HCT116 (cell line): ENCODE data around the gene GMIP. TPM values are rescaled to one million over a fixed set of nuclear protein-coding genes. Genes with fewer than 3 reads are reported as not detected.

Experiments used
- ATAC-seq: fragments of 200-7000 bp; cut with Tn5 transposase; 2 replicates; pipeline ENCODE4 v1.9.1; 2020; ENCODE audit warnings: mild to moderate bottlenecking, moderate library complexity
- BruUV-seq: library from RNA; stranded (reverse); fragments of 400-500 nt; replicated peaks from 2 replicates; lab custom pipeline; 2021; lab: Mats Ljungman, UMichigan
- CTCF ChIA-PET: fragments of 300-600 bp; sonication (Branson Sonifier 250); formaldehyde crosslinking; loops from one replicate; lab custom pipeline; 2021; ENCODE audit warnings: antibody characterized with exemption; lab: Charles Lee
- POLR2A ChIA-PET: fragments of 300-600, 350-600 bp; sonication (Branson Sonifier 250); formaldehyde crosslinking; loops from one replicate; lab custom pipeline; 2021; ENCODE audit warnings: antibody characterized with exemption; lab: Charles Lee
- RAD21 ChIA-PET, 2 experiments: fragments of 300-600 bp; sonication (Branson Sonifier 250); formaldehyde crosslinking; loops; one replicate each; lab custom pipeline; 2023; ENCODE audit warnings: low total read pairs in 2 of 2; ENCODE audit not compliant: uncharacterized antibody in 2 of 2, unreplicated experiment in 2 of 2, low non-redundant PET in 1 of 2; lab: Charles Lee
- DNase-seq: peaks from one replicate; pipeline ENCODE4 v3.0.0-alpha.2; 2010; ENCODE audit warnings: low read depth, low spot score
- H2AFZ ChIP-seq: fragments of 200-600 bp; shearing (Covaris generic), sonication (generic); 2 replicates; pipeline ENCODE4 v1.6.1; 2017; ENCODE audit warnings: low read depth, mixed run types, mixed read lengths, antibody characterized with exemption, low read length; ENCODE audit not compliant: poor library complexity, severe bottlenecking
- H3K27ac ChIP-seq: 2 replicates; pipeline ENCODE4 v1.5.1; 2012; ENCODE audit warnings: low read depth, low read length
- H3K27me3 ChIP-seq: fragments of 200-600 bp; sonication (generic); 2 replicates; pipeline ENCODE4 v1.6.1; 2016; ENCODE audit warnings: mixed run types, low read length, mixed read lengths; ENCODE audit not compliant: insufficient read depth
- H3K36me3 ChIP-seq, 2 experiments: fragments of 200-500 bp in 1 of 2; fragments of 200-600 bp in 1 of 2; sonication (Bioruptor generic) in 1 of 2; sonication (generic) in 1 of 2; 2 replicates each; pipeline versions ENCODE4 v1.5.1 to v1.6.1; 2014 to 2016; ENCODE audit warnings: low read length in 2 of 2, inconsistent platforms in 1 of 2, mixed read lengths in 1 of 2, mixed run types in 1 of 2; ENCODE audit not compliant: insufficient read depth in 2 of 2, control insufficient read depth in 1 of 2
- H3K4me1 ChIP-seq, 2 experiments: fragments of 200-600 bp in 1 of 2; sonication (generic) in 1 of 2; 2 replicates each; pipeline versions ENCODE4 v1.5.1 to v1.6.1; 2012 to 2017; ENCODE audit warnings: low read length in 2 of 2, inconsistent platforms in 1 of 2, mild to moderate bottlenecking in 1 of 2, mixed read lengths in 1 of 2, mixed run types in 1 of 2, moderate library complexity in 1 of 2; ENCODE audit not compliant: insufficient read depth in 2 of 2, control insufficient read depth in 1 of 2
- H3K4me2 ChIP-seq: fragments of 200-600 bp; sonication (generic); 2 replicates; pipeline ENCODE4 v1.6.1; 2017; ENCODE audit warnings: mixed run types, low read length, mixed read lengths
- H3K4me3 ChIP-seq, 2 experiments: fragments of 200-600 bp in 1 of 2; sonication (generic) in 1 of 2; replicated peaks in 1 of 2; 2 replicates each; pipeline ENCODE4 v1.5.1; 2011 to 2016; ENCODE audit warnings: low read length in 2 of 2, control low read depth in 1 of 2, low read depth in 1 of 2, mild to moderate bottlenecking in 1 of 2, mixed read lengths in 1 of 2, mixed run types in 1 of 2
- H3K79me2 ChIP-seq: fragments of 200-600 bp; sonication (generic); 2 replicates; pipeline ENCODE4 v1.6.1; 2017; ENCODE audit warnings: mild to moderate bottlenecking, mixed run types, low read length, moderate library complexity, mixed read lengths; ENCODE audit not compliant: insufficient read depth
- H3K9ac ChIP-seq: fragments of 200-600 bp; sonication (generic); 2 replicates; pipeline ENCODE4 v1.6.1; 2016; ENCODE audit warnings: low read length, mixed read lengths
- H3K9me2 ChIP-seq: fragments of 200-600 bp; sonication (generic), shearing (Covaris generic); 2 replicates; pipeline ENCODE4 v1.6.1; 2017; ENCODE audit warnings: mixed run types, mild to moderate bottlenecking, moderate library complexity; ENCODE audit not compliant: insufficient read depth
- H3K9me3 ChIP-seq, 2 experiments: fragments of 200-500 bp in 1 of 2; fragments of 200-600 bp in 1 of 2; sonication (Bioruptor generic) in 1 of 2; sonication (generic) in 1 of 2; 2 replicates each; pipeline ENCODE4 v1.6.1; 2014 to 2017; ENCODE audit warnings: low read length in 2 of 2, mixed read lengths in 2 of 2, inconsistent platforms in 1 of 2, low read depth in 1 of 2, mild to moderate bottlenecking in 1 of 2, mixed run types in 1 of 2, moderate library complexity in 1 of 2; ENCODE audit not compliant: control insufficient read depth in 1 of 2, insufficient read depth in 1 of 2
- H4K20me1 ChIP-seq: fragments of 200-600 bp; sonication (generic), shearing (Covaris generic); 2 replicates; pipeline ENCODE4 v1.6.1; 2017; ENCODE audit warnings: mixed run types, mild to moderate bottlenecking, moderate library complexity; ENCODE audit not compliant: insufficient read depth
- ATF3 ChIP-seq: IDR thresholded peaks from 2 replicates; pipeline ENCODE4 v1.6.1; 2012
- CEBPB ChIP-seq: IDR thresholded peaks from 2 replicates; pipeline ENCODE4 v1.6.1; 2012; ENCODE audit warnings: low read depth
- EGR1 ChIP-seq: IDR thresholded peaks from 2 replicates; pipeline ENCODE4 v1.6.1; 2012; ENCODE audit warnings: low read depth
- EZH2 ChIP-seq: fragments of 200-600 bp; sonication (generic); IDR thresholded peaks from 2 replicates; pipeline ENCODE4 v1.6.1; 2017; ENCODE audit warnings: antibody characterized with exemption, mixed run types
- JUND ChIP-seq: IDR thresholded peaks from 2 replicates; pipeline ENCODE4 v1.6.1; 2012
- POLR2AphosphoS5 ChIP-seq: IDR thresholded peaks from 2 replicates; pipeline ENCODE4 v1.6.1; 2011; ENCODE audit warnings: mild to moderate bottlenecking, low read depth, low read length, moderate library complexity
- SIN3A ChIP-seq: IDR thresholded peaks from 2 replicates; pipeline ENCODE4 v1.6.1; 2012; ENCODE audit warnings: low read depth
- SRF ChIP-seq: IDR thresholded peaks from 2 replicates; pipeline ENCODE4 v1.6.1; 2012; ENCODE audit warnings: low read depth
- TCF7L2 ChIP-seq: IDR thresholded peaks from 2 replicates; pipeline ENCODE4 v1.7.0; 2011; ENCODE audit warnings: borderline replicate concordance, inconsistent platforms; ENCODE audit not compliant: insufficient read depth, insufficient read length; ENCODE audit errors: extremely low read depth
- ZFX ChIP-seq: fragments of 450-650 bp; IDR thresholded peaks from 2 replicates; pipeline ENCODE4 v1.6.1; 2017
- intact Hi-C: fragments of 100-400 bp; cut with micrococcal nuclease; formaldehyde crosslinking; loops from 2 replicates; pipeline ENCODE4 v1.10.0; 2022
- total RNA-seq: library from RNA; stranded (reverse); gene quantifications from one replicate; pipeline ENCODE4 v1.2.1, GENCODE V29; 2021; ENCODE audit not compliant: unreplicated experiment
- TF ChIP-seq, protein P1 (sequence below): IDR thresholded peaks from 2 replicates; pipeline ENCODE4 v1.6.1; 2012

The GMIP gene
- total RNA-seq, 1 experiment from 2014 or later: 16.3 TPM

DNA sequence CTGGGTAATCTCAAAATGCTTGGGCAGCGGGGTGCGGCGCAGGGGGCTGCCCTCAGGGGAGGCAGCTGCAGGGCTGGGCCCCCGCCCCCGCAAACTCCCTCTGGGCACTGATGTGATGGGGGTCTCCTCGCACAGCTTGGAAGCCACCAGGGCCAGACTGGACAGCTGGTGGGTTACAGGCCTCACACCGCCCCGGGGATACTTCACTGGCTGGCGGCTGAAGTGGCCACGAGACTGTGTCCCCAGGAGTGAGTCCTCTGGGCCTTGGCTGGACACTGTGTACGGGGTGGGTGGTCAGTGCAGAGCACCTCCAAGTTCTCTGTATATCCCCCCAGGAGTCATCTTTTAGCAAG lies 13.4 kb downstream of the GMIP start (continued):
- no peak for TF ChIP-seq SIN3A
- no peak for TF ChIP-seq JUND

DNA sequence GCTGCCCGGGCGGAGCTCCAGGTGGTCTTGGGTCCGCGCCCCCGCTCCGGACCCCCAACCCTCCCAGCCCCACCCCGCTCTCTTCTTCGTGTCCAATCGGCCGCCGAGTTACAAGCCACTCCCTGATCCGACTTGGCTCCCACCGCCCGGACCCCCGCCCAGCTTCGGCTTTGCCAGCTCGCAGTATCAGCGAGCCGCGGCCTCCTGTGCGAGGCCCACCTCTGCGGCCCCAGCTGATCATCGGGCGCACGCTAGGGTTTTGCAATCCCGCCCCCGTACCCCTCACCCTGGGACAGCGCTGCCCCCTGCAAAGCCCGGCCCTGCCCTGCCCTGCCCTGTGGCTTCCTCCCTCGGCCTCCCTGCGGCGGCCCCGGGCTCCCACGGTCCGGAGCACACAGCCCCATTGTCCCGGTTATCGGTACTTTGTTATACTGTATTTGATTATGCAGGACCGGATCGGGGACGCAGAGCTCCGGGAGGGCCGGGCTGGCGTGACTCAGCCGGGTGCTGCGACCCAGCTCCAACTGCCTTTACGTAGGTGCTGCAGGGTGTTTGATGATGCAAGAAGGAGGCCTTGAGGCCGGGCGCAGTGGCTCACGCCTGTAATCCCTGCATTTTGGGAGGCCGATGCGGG lies 14.8 kb downstream of the GMIP start:
- Histone ChIP-seq H3K9me2 (no peaks in the 10 kb centered on the region), H3K79me2 (peaks cover 10% of the 10 kb centered on the region; the same call in 1 of the 2 replicates), H3K4me3 (peak overlapping the region; percentile 67 to 76), H4K20me1 (no peaks in the 10 kb centered on the region), H3K36me3 (peaks cover 2 to 5% of the 10 kb centered on the region in 2 experiments; a peak in 2 of 4 replicates), H3K4me2 (peak overlapping the region; percentile 97), H2AFZ (no peak overlapping the region), H3K27ac (peak overlapping the region; percentile 96), H3K4me1 (peaks cover 4 to 22% of the 10 kb centered on the region in 2 experiments), H3K9ac (peak overlapping the region; percentile 92), H3K9me3 (no peaks in the 10 kb centered on the region), H3K27me3 (no peaks in the 10 kb centered on the region)
- intact Hi-C loops: no loop called here
- no TSS peak for BruUV-seq
- DNase-seq (peak; percentile 61), ATAC-seq (peak; percentile 62)
- ChIA-PET CTCF (interaction anchor here (0.6 to 0.7 kb wide), 2 partner anchors 15 to 98 kb away, joined by 3 to 6 read pairs; no protein-coding TSS in a partner anchor), POLR2A (interaction anchor here (0.9 kb wide), 1 partner anchor 26 kb away, joined by 3 read pairs; no protein-coding TSS in a partner anchor), RAD21 (interaction anchor here in 1 of 2 experiments (0.7 kb wide), 2 partner anchors 63 to 77 kb away, joined by 3 read pairs; no protein-coding TSS in a partner anchor)
- TF ChIP-seq EZH2 (no peak), SRF (no peak), ZFX (peak; percentile 8; the same call in 1 of the 2 replicates), JUND (peak; percentile 29; the same call in 1 of the 2 replicates), EGR1 (no peak; the same call in 1 of the 2 replicates), POLR2AphosphoS5 (peak; percentile 20; the same call in 1 of the 2 replicates), TCF7L2 (no peak), ATF3 (peak; percentile 92; the same call in 1 of the 2 replicates), CEBPB (peak; percentile 88)
- TF ChIP-seq, protein P1, sequence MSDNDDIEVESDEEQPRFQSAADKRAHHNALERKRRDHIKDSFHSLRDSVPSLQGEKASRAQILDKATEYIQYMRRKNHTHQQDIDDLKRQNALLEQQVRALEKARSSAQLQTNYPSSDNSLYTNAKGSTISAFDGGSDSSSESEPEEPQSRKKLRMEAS: 0 out of 2 replicates have a peak, but pooled peaks have one; percentile 38
